Bronchial epithelial cell (primary cell): ENCODE measurements around the gene PTPRO. TPM values are rescaled to one million over a fixed set of nuclear protein-coding genes. Genes with fewer than 3 reads are reported as not detected.
A peak's percentile ranks its signal among the peaks of the same experiment; 100 is the strongest.

Experiments
- DNase-seq: peaks from one replicate; pipeline ENCODE4 v3.0.0-alpha.2; 2010; ENCODE audit warnings: low read depth
- FAIRE-seq: peaks from 2 replicates; lab custom pipeline; 2011; peaks lifted over from hg19 to GRCh38; lab: Jason Lieb, UNC
- H3K27me3 ChIP-seq: 2 replicates; pipeline ENCODE4 v1.5.1; 2011; ENCODE audit warnings: low read length; ENCODE audit not compliant: control insufficient read depth, insufficient read depth
- H3K36me3 ChIP-seq: 2 replicates; pipeline ENCODE4 v1.5.1; 2011; ENCODE audit warnings: low read length; ENCODE audit not compliant: control insufficient read depth, insufficient read depth
- H3K4me3 ChIP-seq: 2 replicates; pipeline ENCODE4 v1.5.1; 2011; ENCODE audit warnings: mild to moderate bottlenecking, low read depth, low read length, control low read depth
- total RNA-seq: library from RNA; depleted of rRNA; stranded (reverse); fragments of >200 nt; gene quantifications from 2 replicates; pipeline ENCODE4 v1.2.1, GENCODE V29; 2014
- TF ChIP-seq, protein P1 (sequence below): IDR thresholded peaks from 2 replicates; pipeline ENCODE4 v1.5.1; 2011; ENCODE audit warnings: mild to moderate bottlenecking, moderate library complexity, low read length, control low read depth, inconsistent platforms; ENCODE audit not compliant: insufficient read depth, severe bottlenecking

The PTPRO gene
- total RNA-seq, 1 donor from 2014 or later, result under 0.01 TPM

DNA sequence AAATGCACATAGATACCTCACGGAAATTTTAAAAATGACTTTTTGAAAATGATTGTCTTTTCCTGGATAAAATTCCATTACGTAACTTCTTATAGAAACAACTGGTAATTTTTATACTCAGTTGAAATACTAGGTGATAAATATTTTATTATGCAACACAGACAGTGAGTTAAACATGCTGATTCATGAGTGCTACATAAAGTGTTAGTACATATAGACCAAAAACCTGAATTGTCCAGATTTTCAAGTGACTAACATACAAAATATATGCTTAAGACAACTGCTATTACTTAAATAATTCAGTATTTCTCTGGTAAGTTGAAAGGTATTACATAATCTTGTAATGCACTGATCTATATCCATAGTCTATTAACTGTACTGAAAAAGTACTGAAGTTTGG, 11.9 kb downstream of the PTPRO start:
- DNase-seq (peak; percentile 43), FAIRE-seq (no peak)

DNA sequence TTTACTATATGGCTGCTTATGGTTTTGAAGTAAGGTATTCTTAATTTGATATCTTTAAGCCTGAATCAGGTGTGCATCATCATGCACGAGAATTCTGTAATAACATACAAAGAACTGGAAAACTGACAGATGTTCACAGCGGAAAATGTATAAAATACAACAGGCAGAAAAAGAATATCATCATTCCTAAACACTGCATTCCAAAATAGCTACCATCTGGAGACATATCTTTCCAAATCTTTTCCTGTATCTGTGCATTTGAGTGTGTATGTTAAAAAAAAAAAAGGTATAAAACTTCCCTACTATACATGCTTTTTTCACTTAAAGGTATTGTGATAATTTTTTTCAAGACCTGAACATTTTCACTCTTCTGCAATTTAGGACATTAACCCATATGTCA, 13.7 kb downstream of the PTPRO start:
- Histone ChIP-seq H3K36me3 (no peaks in the 10 kb centered on the region), H3K4me3 (no peak overlapping the region), H3K27me3 (no peaks in the 10 kb centered on the region)
- DNase-seq (no peak), FAIRE-seq (no peak)
- TF ChIP-seq, protein P1, sequence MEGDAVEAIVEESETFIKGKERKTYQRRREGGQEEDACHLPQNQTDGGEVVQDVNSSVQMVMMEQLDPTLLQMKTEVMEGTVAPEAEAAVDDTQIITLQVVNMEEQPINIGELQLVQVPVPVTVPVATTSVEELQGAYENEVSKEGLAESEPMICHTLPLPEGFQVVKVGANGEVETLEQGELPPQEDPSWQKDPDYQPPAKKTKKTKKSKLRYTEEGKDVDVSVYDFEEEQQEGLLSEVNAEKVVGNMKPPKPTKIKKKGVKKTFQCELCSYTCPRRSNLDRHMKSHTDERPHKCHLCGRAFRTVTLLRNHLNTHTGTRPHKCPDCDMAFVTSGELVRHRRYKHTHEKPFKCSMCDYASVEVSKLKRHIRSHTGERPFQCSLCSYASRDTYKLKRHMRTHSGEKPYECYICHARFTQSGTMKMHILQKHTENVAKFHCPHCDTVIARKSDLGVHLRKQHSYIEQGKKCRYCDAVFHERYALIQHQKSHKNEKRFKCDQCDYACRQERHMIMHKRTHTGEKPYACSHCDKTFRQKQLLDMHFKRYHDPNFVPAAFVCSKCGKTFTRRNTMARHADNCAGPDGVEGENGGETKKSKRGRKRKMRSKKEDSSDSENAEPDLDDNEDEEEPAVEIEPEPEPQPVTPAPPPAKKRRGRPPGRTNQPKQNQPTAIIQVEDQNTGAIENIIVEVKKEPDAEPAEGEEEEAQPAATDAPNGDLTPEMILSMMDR, result no peak

More for the DNA sequence above, 11.9 kb downstream of the PTPRO start:
- Histone ChIP-seq H3K36me3 (no peaks in the 10 kb centered on the region), H3K4me3 (no peak overlapping the region), H3K27me3 (no peaks in the 10 kb centered on the region)
- TF ChIP-seq, protein P1, result no peak

DNA sequence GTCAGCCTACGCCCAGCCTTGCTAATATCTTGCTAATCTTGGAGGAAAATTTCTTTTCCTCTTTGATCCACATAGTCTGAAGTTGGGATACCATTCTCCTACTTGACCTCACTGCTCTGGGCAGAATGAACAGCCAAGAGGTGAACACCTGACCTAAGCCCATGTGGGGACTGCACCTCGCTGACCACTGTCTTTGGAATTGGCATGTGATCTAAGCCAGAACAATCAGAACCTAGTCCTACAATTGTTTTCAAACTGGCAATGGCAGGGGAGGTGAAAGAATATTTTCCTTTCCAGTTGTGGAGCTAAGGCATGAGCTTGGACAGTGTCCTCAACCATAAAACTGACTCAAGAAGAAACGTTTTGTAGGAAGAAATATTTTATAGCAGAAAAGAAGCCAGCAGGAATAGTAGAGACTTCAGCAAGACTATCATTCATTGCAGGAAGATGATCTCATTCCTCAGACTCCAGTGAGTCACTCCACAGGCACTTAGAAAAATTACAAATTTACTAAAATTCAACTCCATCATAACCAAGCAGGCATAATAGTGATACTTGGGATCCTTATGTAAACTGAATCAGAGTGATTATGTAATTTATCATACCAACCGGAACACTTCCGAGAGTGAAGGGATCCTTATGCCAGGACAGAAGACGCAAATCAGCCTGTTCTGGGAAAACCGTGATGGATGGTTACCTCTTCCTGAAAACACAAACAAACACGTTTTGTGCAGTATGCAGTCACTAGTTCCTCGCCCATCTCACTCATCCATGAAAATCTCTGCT, 14.7 kb downstream of the PTPRO start:
- peak; percentile 71 for DNase-seq
- FAIRE-seq, result no peak
- Histone ChIP-seq H3K36me3 (no peaks in the 10 kb centered on the region), H3K4me3 (no peak overlapping the region), H3K27me3 (no peaks in the 10 kb centered on the region)
- TF ChIP-seq, protein P1, result no peak

DNA sequence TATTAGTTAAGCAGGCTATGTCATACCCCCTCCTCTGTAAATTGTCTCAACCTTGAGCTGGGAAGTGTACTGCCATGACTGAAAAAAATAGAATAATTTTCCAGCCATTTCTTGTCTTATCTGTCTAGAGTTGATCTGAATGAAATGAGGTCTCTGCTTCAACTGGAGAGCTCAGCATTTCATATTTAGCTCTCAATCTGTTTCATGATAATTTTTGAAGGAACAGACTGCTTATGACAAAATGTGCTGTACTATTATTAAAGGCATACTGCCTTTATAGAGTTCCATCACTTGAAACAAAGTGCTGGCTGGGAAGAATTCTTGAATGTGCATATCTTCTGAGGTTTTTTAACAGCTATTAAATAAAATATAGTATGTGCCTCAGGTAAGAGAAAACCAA, 19.1 kb downstream of the PTPRO start:
- Histone ChIP-seq H3K27me3 (no peaks in the 10 kb centered on the region), H3K36me3 (no peaks in the 10 kb centered on the region), H3K4me3 (no peak overlapping the region)
- DNase-seq (no peak), FAIRE-seq (no peak)
- TF ChIP-seq, protein P1, result no peak

DNA sequence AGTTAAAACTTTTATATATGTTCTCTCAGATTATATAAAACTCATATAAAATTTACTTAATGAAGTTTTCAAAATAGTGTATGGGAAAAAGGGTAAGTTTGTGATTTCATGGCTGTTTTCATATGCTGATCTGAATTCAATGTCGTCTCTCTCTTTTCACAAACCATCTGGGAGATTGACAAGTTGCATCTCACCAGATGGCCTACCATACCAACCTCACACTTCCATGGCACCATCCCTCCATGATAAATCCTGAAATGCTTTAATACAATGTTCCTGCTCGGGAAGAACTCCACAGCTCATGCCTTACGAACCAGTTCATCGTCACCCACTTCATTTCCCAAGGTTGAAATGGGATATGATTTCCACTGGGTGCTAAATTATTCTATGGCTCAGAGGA, 22.3 kb downstream of the PTPRO start:
- Histone ChIP-seq H3K4me3 (no peak overlapping the region), H3K36me3 (no peaks in the 10 kb centered on the region), H3K27me3 (no peaks in the 10 kb centered on the region)
- no peak for FAIRE-seq
- DNase-seq, result no peak
- TF ChIP-seq, protein P1, result no peak

DNA sequence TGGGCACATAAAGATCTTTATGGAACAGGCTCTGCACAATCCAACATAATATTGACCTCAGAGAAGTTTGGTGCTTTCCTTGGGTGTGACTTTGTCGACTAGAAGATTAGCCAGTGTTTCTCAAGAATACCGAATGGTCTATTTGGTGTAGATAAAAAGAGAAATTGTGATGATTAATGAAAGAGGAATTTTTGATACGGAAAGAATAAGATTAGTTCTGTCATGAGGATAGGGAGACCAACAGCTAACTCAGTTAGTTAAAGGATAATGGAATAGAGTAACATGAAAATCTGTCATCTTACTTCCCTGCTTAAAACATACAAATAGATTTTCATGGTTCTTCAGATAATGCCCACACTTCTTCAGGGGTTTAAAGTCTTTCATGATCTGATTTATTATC, 24.2 kb downstream of the PTPRO start:
- Histone ChIP-seq H3K4me3 (no peak overlapping the region), H3K36me3 (no peaks in the 10 kb centered on the region), H3K27me3 (no peaks in the 10 kb centered on the region)
- FAIRE-seq (no peak), DNase-seq (no peak)
- TF ChIP-seq, protein P1, result no peak
